Epithelial cell of proximal tubule (primary cell): Measurements from ENCODE around the gene PRKX. TPM values are rescaled to one million over a fixed set of nuclear protein-coding genes. Genes with fewer than 3 reads are reported as not detected.
"Not testable (repeated sequence)": the region's sequence is repeated elsewhere in the genome, so short reads cannot be mapped to it uniquely, and the experiment has no call there.

ENCODE experiments used
- DNase-seq: peaks from one replicate; pipeline ENCODE4 v3.0.0-alpha.2; 2011; ENCODE audit warnings: low read depth
- H3K4me3 ChIP-seq: 2 replicates; pipeline ENCODE4 v1.5.1; 2011; ENCODE audit warnings: low read depth, mild to moderate bottlenecking, low read length
- CTCF ChIP-seq: conservative IDR thresholded peaks from 2 replicates; pipeline ENCODE4 v1.5.1; 2012; ENCODE audit warnings: low read depth, mild to moderate bottlenecking, low read length
- total RNA-seq: library from RNA; depleted of rRNA; stranded (reverse); fragments of >200 nt; gene quantifications from 2 replicates; pipeline ENCODE4 v1.2.3, GENCODE V29; 2015

PRKX gene
- total RNA-seq, 1 donor from 2014 or later = 21.5 TPM

DNA sequence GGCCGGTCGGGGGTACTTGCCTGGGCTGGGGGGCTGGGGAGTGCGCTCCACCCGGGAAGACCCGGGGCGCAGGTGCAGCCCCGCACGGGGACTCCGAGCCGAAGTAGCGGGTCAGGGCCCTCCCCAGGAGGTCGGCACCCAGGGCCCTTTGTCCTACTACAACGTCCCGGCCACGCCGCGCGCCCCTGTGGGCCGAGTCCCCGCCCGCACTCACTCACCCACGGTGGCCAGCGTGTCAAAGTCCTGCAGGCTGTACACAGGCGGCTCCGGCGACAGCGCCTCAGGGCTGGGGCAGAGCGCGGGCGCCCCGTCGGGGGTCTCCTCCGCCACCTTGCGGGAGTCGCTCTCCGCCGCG lies 602 bp downstream of the PRKX start:
- H3K4me3 ChIP-seq = peak overlapping the region; percentile 72
- no peak for DNase-seq
- TF ChIP-seq CTCF = no peak

DNA sequence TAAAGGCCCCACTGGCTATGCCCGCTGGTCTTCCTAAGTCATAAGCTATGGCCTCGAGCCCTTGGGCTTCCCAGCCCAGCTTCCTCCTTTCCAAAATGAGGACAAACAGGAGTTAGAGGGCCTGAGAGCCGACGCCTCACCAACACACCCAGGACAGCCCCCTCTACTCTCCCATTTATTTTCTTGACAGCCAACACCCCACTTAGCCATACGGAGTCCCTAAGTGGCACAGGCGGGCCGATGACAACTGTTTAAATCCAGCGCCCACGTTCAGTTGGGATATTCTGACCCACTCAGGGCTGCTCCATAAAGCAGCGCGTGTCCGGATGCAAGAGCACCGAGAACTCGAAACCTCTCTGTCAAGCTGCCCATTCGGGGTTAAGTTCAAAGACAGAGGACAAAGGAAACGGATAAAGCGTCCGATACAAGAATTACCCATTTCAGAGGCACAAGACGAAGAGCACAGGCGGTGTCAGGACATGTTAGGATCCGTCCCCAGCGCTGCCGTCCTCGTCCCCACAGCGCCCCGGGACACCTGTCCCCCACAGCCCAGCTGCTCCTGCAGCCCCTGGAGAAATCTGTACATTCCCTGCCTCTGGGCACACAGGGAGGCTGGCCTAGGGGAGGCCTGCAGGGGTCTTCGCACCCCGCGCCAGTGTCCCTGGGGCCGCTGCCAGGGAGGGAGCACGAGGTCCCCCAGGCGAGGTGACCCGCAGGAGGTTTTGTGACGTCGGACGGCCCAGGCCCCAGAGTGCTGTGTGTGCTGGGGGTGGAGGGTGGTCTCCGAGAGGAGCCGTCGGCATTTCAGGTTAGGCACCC lies 1.2 kb downstream of the PRKX start:
- no peak for DNase-seq
- peak overlapping the region; percentile 72 for H3K4me3 ChIP-seq
- no peak for TF ChIP-seq CTCF

GRCh38 chrX:3711331-3711917 lies 2.0 kb downstream of the PRKX start:
- H3K4me3 ChIP-seq = peak overlapping the region; percentile 72
- TF ChIP-seq CTCF = no peak

DNA sequence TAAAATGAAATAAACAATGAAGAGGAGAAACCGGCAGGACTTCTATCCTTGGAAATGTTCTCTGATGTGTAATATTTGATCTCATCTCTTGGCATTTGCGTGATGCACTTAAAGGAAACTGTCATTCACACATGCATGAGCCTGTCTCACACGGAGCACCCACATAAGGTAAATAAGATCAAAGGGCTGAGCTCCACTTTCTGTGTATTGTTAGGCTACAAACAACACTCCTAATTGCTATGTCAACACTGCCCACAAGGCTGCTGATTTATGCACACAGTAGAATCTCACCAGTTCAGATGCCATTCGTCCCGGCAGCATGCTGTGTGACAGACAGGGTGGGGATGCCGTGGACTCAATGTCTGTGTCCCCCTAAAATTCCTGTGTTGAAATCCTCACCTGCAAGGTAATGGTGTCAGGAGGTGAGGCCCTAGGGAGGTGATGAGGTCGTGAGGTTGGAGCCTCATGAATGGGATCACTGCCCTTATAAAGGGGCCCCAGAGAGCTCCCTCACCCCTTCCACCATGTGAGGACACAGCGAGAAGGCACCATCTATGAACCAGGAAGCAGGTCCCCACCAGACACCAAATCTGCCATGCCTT lies 5.7 kb downstream of the PRKX start:
- not testable (repeated sequence) for H3K4me3 ChIP-seq, DNase-seq

More at GRCh38 chrX:3711331-3711917, 2.0 kb downstream of the PRKX start:
- DNase-seq = no peak

DNA sequence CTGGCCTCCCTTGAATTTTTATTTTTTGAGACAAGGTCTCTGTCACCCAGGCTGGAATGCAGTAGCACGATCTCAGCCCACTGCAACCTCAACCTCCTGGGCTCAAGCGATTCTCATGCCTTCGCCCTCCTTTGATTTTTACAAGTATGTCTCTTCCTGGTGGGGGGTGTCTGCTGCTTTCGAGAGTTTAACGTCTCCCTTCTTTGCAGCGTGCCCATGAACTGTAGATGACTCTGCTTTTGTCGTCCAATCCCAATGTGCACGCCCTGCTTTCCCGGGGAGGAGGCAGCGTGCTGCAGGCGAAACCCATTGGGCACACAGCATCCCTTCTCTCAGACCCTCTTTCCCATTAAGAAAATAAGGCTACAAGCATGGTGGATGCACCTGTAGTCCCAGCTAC lies 7.0 kb downstream of the PRKX start:
- TF ChIP-seq CTCF = no peak
- DNase-seq = no peak

GRCh38 chrX:3703251-3703650 lies 10.2 kb downstream of the PRKX start:
- not testable (repeated sequence) for H3K4me3 ChIP-seq, DNase-seq

More for the DNA sequence above, 7.0 kb downstream of the PRKX start:
- no peak overlapping the region for H3K4me3 ChIP-seq

DNA sequence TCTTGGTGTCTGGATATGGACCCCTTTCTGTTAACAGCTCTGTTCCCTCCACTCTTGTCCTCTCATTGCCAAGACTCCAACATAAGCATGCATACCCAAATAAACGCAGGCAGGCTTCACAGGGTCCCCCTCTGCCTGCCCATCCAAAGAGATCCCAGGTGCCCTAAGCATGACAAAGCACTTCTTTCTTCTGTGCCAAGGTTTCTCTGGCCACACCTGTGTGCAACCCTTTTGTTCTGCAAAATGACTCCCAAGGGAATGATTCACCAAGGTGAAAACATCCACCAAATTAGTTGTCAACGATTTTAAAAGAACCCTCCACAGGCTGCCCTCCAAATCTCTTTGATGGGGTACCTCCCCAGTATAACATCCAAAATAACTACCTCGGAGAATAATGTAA lies 11.4 kb downstream of the PRKX start:
- not testable (repeated sequence) for DNase-seq, H3K4me3 ChIP-seq

- not testable (repeated sequence) for DNase-seq, H3K4me3 ChIP-seq
Observed at GRCh38 chrX:3701445-3701928, 12.0 kb downstream of the PRKX start.

DNA sequence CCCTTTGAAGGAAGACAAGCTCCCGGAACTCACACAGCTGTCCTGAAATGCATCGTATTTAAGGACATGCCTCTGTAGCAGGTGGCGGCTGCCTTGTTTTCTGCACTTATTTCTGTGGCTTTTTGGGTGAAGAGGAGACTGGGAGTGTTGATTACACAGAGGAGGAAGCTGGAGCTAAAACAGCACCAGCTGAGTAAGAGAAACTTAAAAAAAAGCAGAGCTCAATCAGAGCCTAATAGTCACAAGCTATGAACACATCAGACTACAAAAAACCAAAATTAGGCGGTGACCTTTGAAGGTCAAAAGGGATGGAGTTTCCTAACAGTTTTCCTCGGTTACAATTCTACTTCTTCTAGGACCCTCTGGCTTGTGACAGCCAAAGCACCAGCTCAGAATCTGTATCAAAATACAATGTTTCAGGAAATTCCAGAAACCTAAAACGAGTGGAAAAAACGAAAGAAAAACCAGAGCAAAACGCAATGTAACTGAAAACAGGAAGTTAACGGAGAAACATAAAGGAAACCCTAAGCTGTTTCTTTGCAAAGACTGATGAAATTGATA lies 13.5 kb downstream of the PRKX start:
- H3K4me3 ChIP-seq = peak overlapping the region; percentile 12
- TF ChIP-seq CTCF = no peak

More for the DNA sequence above, 13.5 kb downstream of the PRKX start:
- DNase-seq = no peak
